ENCODE results near the gene FEZ2. TPM values are rescaled to one million over a fixed set of nuclear protein-coding genes. Genes with fewer than 3 reads are reported as not detected.

The FEZ2 gene
- total and polyA plus RNA-seq, 10 of the 15 experiments (the other 5 are each of a cell fraction or from before 2014, with no cell fraction given): 3.0 to 15.4 (median 6.6) TPM

GRCh38 chr2:36530983-36531354 lies 67.0 kb downstream of the FEZ2 start (continued):
- no peak for TF ChIP-seq E4F1 (IDR thresholded peaks at IDR 0.05; ENCODE audit: borderline replicate concordance, partially characterized antibody)
- peak; percentile 38; the same call in 1 of the 2 replicates for TF ChIP-seq MEF2A (IDR thresholded peaks at IDR 0.05; ENCODE audit: insufficient read depth, low read depth, low read length)
- TF ChIP-seq GATAD2B (conservative IDR thresholded peaks at IDR 0.05; ENCODE audit: low read depth): no peak
- TF ChIP-seq NR2C2 (IDR thresholded peaks at IDR 0.05; ENCODE audit: borderline replicate concordance, control insufficient read depth, insufficient read length, low read depth): no peak
- TF ChIP-seq BACH1 (IDR thresholded peaks at IDR 0.05; ENCODE audit: borderline replicate concordance): no peak
- no peak for TF ChIP-seq PAX5 (IDR thresholded peaks at IDR 0.05; ENCODE audit: borderline replicate concordance, low read depth, low read length)
- no peak for TF ChIP-seq ZNF24 (IDR thresholded peaks at IDR 0.05)
- no peak for TF ChIP-seq SIX5 (IDR thresholded peaks at IDR 0.05; ENCODE audit: low read depth, low read length, severe bottlenecking)
- TF ChIP-seq POU2F2 (IDR thresholded peaks at IDR 0.05; ENCODE audit: borderline replicate concordance, low read depth, low read length): no peak
- no peak for TF ChIP-seq ZNF592 (IDR thresholded peaks at IDR 0.05)
- TF ChIP-seq TCF3 (IDR thresholded peaks at IDR 0.05; ENCODE audit: borderline replicate concordance, insufficient read depth, low read depth, low read length): no peak
- TF ChIP-seq USF1 (IDR thresholded peaks at IDR 0.05; ENCODE audit: borderline replicate concordance, extremely low read length, insufficient read depth, low read depth, low read length): no peak
- TF ChIP-seq SMARCA5 (IDR thresholded peaks at IDR 0.05): no peak
- no peak for TF ChIP-seq FOXM1 (IDR thresholded peaks at IDR 0.05; ENCODE audit: low read depth, low read length)
- TF ChIP-seq ZBED1 (IDR thresholded peaks at IDR 0.05; ENCODE audit: borderline replicate concordance): no peak
- TF ChIP-seq CEBPZ (IDR thresholded peaks at IDR 0.05; ENCODE audit: low read depth, low read length): no peak
- TF ChIP-seq TARDBP (IDR thresholded peaks at IDR 0.05; ENCODE audit: borderline replicate concordance): no peak
- TF ChIP-seq SREBF2 (IDR thresholded peaks at IDR 0.05; ENCODE audit: low read length): no peak
- TF ChIP-seq MTA2 (IDR thresholded peaks at IDR 0.05; ENCODE audit: low read depth): no peak

All from GM12878 (cell line).